ENCODE results near the gene KRT73. TPM values are rescaled to one million over a fixed set of nuclear protein-coding genes. Genes with fewer than 3 reads are reported as not detected.

Gene KRT73
- total and polyA plus RNA-seq, 2 donors (not counting 1 experiment from before 2014, with no cell fraction given), result not detected

DNA sequence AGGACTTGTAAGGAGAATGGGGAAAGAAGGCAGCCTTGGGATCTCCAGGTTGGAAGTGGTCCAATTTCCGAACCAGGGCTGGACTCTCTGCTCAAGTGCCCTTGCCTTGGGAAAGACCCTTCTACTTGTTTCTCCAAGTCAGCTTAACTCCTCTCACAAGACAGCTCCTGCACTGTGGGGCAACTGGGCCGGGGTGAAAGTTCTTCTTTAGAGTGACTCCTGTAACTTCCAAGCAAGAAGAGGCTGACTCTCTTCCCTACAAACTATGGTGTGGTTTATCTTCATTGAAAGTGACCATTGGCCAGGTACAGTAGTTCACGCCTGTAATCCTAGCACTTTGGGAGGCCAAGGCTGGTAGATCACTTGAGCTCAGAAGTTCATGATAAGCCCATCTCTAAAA, 48.1 kb upstream of the KRT73 start:
- no peak for DNase-seq (ENCODE audit: low read depth in 2 of 2)
- Histone ChIP-seq H3K4me3 (replicated peaks in 1 of 4; ENCODE audit: control extremely low read depth in 1 of 4, insufficient read depth in 1 of 4, low read depth in 3 of 4, low read length in 4 of 4) (no peak overlapping the region), H3K27ac (ENCODE audit: insufficient read depth, low read length) (no peak overlapping the region), H3K9me3 (ENCODE audit: control insufficient read depth, insufficient read depth, low read depth, low read length) (no peaks in the 10 kb centered on the region), H3K79me2 (ENCODE audit: control insufficient read depth, insufficient read depth, low read length) (no peaks in the 10 kb centered on the region), H2AFZ (ENCODE audit: low read length) (no peak overlapping the region), H3K4me2 (ENCODE audit: extremely low read depth, insufficient read depth, low read length) (no peak overlapping the region), H3K36me3 (ENCODE audit: control insufficient read depth, insufficient read depth, low read length) (no peaks in the 10 kb centered on the region), H3K9ac (ENCODE audit: insufficient read depth, low read length) (no peak overlapping the region), H4K20me1 (ENCODE audit: control insufficient read depth, extremely low read depth, insufficient read depth, low read length) (no peaks in the 10 kb centered on the region), H3K4me1 (ENCODE audit: control insufficient read depth, extremely low read depth, insufficient read depth, low read length) (no peaks in the 10 kb centered on the region), H3K27me3 (ENCODE audit: control insufficient read depth, insufficient read depth, low read length) (peaks cover 2% of the 10 kb centered on the region)
- no peak for TF ChIP-seq CTCF (conservative IDR thresholded peaks at IDR 0.05 in 1 of 2, IDR thresholded peaks at IDR 0.05 in 1 of 2; ENCODE audit: low read depth in 1 of 2, low read length in 2 of 2)
- TF ChIP-seq EZH2 (IDR thresholded peaks at IDR 0.05; ENCODE audit: low read length, missing control alignments), result no peak

DNA sequence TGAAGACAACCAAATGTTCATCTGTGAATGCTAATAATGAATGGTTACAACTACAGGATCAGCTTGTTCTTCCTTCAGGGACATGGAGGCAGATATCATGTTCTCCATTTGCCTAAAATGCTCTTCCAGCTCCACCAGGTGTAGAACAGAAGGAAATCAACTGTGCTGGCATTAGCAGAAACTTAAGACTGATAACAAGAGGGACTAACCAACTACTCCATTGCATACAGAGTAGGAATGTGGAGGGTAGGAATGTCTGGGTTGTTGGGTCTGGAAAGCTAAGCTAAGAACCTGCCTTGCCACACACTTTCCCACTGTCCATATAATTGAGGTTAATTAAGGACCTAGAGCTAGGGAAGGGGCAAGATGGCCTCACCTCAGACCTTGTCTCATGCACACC, 45.1 kb upstream of the KRT73 start:
- no peak for DNase-seq (ENCODE audit: low read depth in 2 of 2)
- no peaks in the 10 kb centered on the region for H3K27me3 ChIP-seq (ENCODE audit: control insufficient read depth, insufficient read depth, low read length)
- H2AFZ ChIP-seq (ENCODE audit: low read length), result no peak overlapping the region
- H3K36me3 ChIP-seq (ENCODE audit: control insufficient read depth, insufficient read depth, low read length), result no peaks in the 10 kb centered on the region
- no peaks in the 10 kb centered on the region for H3K79me2 ChIP-seq (ENCODE audit: control insufficient read depth, insufficient read depth, low read length)
- H3K4me1 ChIP-seq (ENCODE audit: control insufficient read depth, extremely low read depth, insufficient read depth, low read length), result no peaks in the 10 kb centered on the region
- H3K9ac ChIP-seq (ENCODE audit: insufficient read depth, low read length), result no peak overlapping the region
- no peaks in the 10 kb centered on the region for H4K20me1 ChIP-seq (ENCODE audit: control insufficient read depth, extremely low read depth, insufficient read depth, low read length)
- H3K4me3 ChIP-seq (replicated peaks in 1 of 4; ENCODE audit: control extremely low read depth in 1 of 4, insufficient read depth in 1 of 4, low read depth in 3 of 4, low read length in 4 of 4), result no peak overlapping the region
- H3K9me3 ChIP-seq (ENCODE audit: control insufficient read depth, insufficient read depth, low read depth, low read length), result no peaks in the 10 kb centered on the region
- TF ChIP-seq EZH2 (IDR thresholded peaks at IDR 0.05; ENCODE audit: low read length, missing control alignments) (no peak), CTCF (conservative IDR thresholded peaks at IDR 0.05 in 1 of 2, IDR thresholded peaks at IDR 0.05 in 1 of 2; ENCODE audit: low read depth in 1 of 2, low read length in 2 of 2) (no peak)
- no peak overlapping the region for H3K27ac ChIP-seq (ENCODE audit: insufficient read depth, low read length)
- H3K4me2 ChIP-seq (ENCODE audit: extremely low read depth, insufficient read depth, low read length), result no peak overlapping the region

- no peaks in the 10 kb centered on the region for H3K9me3 ChIP-seq (ENCODE audit: control insufficient read depth, insufficient read depth, low read depth, low read length)
- no peak for DNase-seq (ENCODE audit: low read depth in 2 of 2)
- H3K36me3 ChIP-seq (ENCODE audit: control insufficient read depth, insufficient read depth, low read length), result no peaks in the 10 kb centered on the region
- H4K20me1 ChIP-seq (ENCODE audit: control insufficient read depth, extremely low read depth, insufficient read depth, low read length), result no peaks in the 10 kb centered on the region
- H3K27ac ChIP-seq (ENCODE audit: insufficient read depth, low read length), result no peak overlapping the region
- H3K4me3 ChIP-seq (replicated peaks in 1 of 4; ENCODE audit: control extremely low read depth in 1 of 4, insufficient read depth in 1 of 4, low read depth in 3 of 4, low read length in 4 of 4), result no peak overlapping the region
- H3K4me2 ChIP-seq (ENCODE audit: extremely low read depth, insufficient read depth, low read length), result no peak overlapping the region
- no peak overlapping the region for H3K9ac ChIP-seq (ENCODE audit: insufficient read depth, low read length)
- no peaks in the 10 kb centered on the region for H3K27me3 ChIP-seq (ENCODE audit: control insufficient read depth, insufficient read depth, low read length)
- TF ChIP-seq CTCF (conservative IDR thresholded peaks at IDR 0.05 in 1 of 2, IDR thresholded peaks at IDR 0.05 in 1 of 2; ENCODE audit: low read depth in 1 of 2, low read length in 2 of 2), result no peak
- TF ChIP-seq EZH2 (IDR thresholded peaks at IDR 0.05; ENCODE audit: low read length, missing control alignments), result no peak
- no peak overlapping the region for H2AFZ ChIP-seq (ENCODE audit: low read length)
- no peaks in the 10 kb centered on the region for H3K4me1 ChIP-seq (ENCODE audit: control insufficient read depth, extremely low read depth, insufficient read depth, low read length)
- H3K79me2 ChIP-seq (ENCODE audit: control insufficient read depth, insufficient read depth, low read length), result no peaks in the 10 kb centered on the region
Measured at GRCh38 chr12:52662918-52663229, 44.5 kb upstream of the KRT73 start.

All from fibroblast of lung (primary cell).